ENCODE data around the gene HSPB2. TPM values are rescaled to one million over a fixed set of nuclear protein-coding genes. Genes with fewer than 3 reads are reported as not detected.

The HSPB2 gene, protein sequence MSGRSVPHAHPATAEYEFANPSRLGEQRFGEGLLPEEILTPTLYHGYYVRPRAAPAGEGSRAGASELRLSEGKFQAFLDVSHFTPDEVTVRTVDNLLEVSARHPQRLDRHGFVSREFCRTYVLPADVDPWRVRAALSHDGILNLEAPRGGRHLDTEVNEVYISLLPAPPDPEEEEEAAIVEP
- 22.1 TPM in 2 replicates for polyA plus RNA-seq

DNA sequence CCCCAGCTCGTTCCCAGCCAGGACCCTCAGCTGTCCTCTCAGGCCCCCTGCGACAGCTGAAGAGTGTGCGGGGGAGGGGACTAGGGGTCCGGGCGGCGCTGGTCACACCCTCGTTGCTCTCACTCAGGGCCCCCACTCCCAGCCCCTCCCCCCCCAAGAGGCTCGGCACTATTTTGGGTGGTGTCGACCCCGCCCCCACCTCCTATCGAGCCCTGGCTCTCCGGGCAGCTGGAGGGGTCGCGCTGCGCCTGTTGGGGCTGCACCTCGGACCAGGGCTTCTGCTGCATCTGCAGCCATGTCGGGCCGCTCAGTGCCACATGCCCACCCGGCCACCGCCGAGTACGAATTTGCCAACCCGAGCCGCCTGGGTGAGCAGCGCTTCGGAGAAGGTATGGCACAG is at the start of gene HSPB2:
HSPB2 (plus strand) TSS at position 200 of the 400 bp plus-strand sequence; CDS start at position 296, 96 bp downstream.

DNA sequence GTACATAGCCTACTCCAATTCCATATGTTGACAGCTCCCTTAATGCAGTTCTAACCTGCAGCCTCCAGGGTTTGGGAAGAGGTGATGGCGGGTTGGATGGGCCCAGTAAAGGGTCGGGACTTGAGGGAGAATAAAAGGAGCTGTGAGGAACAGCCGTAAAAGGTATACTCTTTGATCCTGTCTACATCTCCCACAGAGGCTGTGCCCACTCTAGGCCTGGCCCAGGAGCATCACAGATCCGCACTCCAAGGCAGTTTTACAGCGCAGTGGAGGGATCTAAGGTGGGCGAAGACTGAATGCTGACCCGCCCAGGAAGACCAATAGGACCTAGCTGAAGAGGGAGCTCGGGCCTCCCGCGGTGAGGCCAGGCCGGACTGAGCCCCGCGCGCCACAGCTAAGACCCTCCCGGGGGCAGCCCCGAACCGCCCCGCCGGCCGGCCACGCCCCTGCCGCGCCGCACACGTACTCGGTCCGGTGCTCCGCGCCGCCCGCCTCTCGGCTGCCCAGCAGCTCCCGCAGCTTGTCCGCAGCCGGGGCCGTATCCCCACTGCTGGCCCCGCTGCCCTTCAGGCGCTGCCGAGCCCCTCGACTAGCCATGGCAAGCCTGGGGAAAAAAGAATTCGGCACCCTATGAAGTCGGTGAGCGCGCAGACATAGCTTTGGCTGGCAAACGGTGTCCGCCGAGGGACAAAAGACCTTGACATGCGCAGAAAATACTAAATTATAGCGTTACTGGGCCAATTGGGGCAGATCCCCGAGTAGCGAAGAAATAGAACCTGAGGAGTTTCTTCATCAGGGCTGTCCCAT is 41.4 kb upstream of the HSPB2 start, which contains the start of gene ALG9:
ALG9 (minus strand) TSS at position 696 of the 807 bp plus-strand sequence; CDS start at position 597, 99 bp downstream.

DNA sequence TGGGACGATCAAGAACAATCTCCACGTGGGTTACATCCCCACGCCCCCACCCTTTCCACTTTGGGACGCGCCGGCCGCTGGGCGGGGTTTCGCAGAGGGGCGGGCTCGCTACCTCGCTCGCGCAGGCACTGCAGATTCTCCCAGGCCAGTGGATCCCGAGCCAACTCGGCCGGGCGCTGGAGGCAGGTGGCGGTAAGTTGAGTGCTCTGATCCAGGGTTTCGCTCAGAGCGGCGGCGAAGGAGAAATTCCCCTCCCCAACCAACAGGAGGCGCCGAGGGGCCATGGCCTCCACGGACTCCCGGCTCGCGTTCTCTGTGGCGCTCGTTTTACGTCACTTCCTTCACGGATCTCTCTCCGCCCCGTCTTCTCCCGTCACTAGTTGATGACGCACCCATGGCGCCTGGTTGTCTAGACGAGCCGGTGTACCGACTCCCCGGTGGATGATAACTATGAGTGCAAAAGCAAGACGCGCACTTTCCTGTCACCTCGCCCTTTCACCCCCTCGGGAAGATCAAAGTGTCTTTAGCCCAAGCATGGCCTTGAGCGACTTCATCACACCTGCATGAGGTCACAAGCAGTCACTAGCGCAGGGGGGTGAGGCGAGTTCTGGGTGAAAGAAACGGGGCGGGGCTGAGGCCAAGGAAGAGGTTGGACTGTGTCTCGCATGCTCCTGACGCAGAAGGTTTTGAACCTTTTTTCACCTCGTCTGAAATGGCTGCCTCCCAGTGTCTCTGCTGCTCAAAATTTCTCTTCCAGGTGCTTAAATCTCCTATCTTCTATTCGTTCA is 33.5 kb upstream of the HSPB2 start, which contains the start of the genes CFAP68 and FDXACB1:
CFAP68 (plus strand) TSS at position 693 of the 788 bp plus-strand sequence; CDS start at position 713, 20 bp downstream.
FDXACB1 (minus strand) TSS at position 317 of the 788 bp plus-strand sequence; CDS start at position 284, 33 bp downstream.

DNA sequence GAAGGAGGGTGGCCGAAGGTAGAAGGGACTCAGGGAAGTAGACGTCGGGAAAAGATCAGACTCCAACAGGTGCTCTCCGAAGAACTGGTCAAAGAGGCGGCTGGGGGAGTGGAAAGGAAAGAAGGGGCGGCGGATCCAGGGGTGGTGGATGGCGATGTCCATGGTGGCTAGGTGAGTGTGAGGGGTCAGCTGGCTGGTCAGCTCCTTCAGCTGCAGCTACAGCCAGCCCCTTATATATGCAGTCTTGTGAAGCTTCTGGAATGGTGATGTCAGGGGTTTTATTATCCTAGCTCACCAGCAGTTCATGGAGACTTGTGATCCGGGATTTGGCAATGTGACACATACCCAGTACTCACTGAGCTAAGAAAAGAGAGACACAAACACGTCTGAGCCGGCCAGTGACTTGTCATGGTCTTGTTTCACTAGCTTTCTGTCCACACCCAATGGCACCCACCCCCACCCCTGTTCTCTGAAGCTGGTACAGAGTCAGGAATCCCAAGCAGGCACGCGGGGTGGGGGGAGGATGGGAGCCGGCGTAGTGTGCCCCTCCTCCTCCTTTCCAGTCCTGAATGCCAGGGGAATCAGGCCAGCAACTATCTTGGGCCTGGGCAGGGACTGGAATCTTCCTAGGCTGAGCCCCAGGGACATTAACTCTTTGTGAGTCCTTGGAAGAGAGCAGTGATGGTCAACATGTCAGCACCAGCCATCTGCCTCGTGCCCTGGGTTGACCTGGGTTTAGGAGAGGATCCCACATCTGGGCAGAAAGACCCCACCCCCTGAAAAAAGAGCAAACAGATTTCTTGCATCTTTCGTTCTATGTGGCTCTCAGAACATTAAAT is 752 bp upstream of the HSPB2 start, which contains the start of gene CRYAB:
CRYAB (minus strand) TSS at position 208 of the 839 bp plus-strand sequence; CDS start at position 162, 46 bp downstream.

DNA sequence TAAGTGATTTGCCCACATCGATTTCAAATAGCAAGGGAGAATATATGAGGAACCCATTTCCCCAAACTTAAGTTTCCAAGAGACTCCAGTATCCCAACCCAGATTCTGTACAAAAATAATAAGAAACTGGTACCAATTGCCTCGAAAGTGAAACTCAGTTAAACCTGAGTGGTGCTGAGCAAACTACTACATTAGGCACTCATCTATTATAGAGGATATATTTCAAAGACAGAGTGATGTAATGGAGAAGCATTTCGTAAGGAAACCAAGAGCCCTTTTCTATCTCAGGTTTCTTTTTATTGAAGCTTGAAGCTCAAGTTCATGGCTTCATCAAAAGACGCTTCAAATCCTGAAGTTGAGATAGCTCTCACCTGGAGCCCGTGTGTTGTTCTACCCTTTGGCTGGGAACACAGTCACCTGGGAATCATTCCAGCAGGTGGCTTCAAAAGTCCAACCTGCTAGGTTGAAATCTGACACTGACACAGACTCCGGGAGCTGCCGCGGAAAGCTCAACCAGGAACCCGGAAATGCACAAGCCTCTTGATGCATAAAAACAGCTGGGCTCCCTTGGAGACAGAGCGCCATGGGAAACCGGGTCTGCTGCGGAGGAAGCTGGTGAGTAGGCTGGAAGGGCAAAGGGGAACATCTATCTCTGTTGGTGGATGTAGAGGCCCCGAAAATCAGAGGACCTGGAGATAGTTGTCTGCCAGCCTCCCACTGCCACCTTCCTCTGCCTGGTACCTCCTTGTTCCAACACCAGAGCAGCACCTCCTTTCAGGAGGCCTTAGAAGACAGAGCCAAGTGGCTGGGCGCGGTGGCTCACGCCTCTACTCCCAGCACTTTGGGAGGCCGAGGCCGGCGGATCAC is 6.1 kb downstream of the HSPB2 start, which contains the start of gene C11orf52:
C11orf52 (plus strand) TSS at position 524 of the 867 bp plus-strand sequence; CDS start at position 584, 60 bp downstream.

Other genes starting within 250 kb of the HSPB2 start
- gene PPP2R1B, start 146.3 kb upstream of the HSPB2 start, polyA plus RNA-seq, result 2.4 and 3.3 TPM in 2 replicates
- gene ALG9, start 41.2 kb upstream of the HSPB2 start, polyA plus RNA-seq, result 26.4 and 30.2 TPM in 2 replicates
- gene FDXACB1, start 33.6 kb upstream of the HSPB2 start, polyA plus RNA-seq, result 1.7 and 3.2 TPM in 2 replicates
- gene CFAP68, start 33.2 kb upstream of the HSPB2 start, polyA plus RNA-seq, result 211 and 275 TPM in 2 replicates
- gene CRYAB, start 964 bp upstream of the HSPB2 start, polyA plus RNA-seq, result 517 and 524 TPM in 2 replicates
- 1.7 TPM in 1 of 2 replicates, not detected in the other for gene C11orf52, start 6.2 kb downstream of the HSPB2 start, polyA plus RNA-seq
- gene DIXDC1, start 24.6 kb downstream of the HSPB2 start, polyA plus RNA-seq, result 9.7 and 15.5 TPM in 2 replicates
- 42.0 and 43.3 TPM in 2 replicates for gene DLAT, start 112.7 kb downstream of the HSPB2 start, polyA plus RNA-seq
- 7.2 and 8.9 TPM in 2 replicates for gene PIH1D2, start 161.3 kb downstream of the HSPB2 start, polyA plus RNA-seq
- 25.6 and 41.2 TPM in 2 replicates for gene NKAPD1, start 161.6 kb downstream of the HSPB2 start, polyA plus RNA-seq
- 348 and 471 TPM in 2 replicates for gene TIMM8B, start 174.0 kb downstream of the HSPB2 start, polyA plus RNA-seq
- 344 and 445 TPM in 2 replicates for gene SDHD, start 174.1 kb downstream of the HSPB2 start, polyA plus RNA-seq